Measurements from ENCODE around the gene PLCD1. TPM values are rescaled to one million over a fixed set of nuclear protein-coding genes. Genes with fewer than 3 reads are reported as not detected.

Gene PLCD1
- total RNA-seq, 1 experiment from 2014 or later, result 3.6 TPM

DNA sequence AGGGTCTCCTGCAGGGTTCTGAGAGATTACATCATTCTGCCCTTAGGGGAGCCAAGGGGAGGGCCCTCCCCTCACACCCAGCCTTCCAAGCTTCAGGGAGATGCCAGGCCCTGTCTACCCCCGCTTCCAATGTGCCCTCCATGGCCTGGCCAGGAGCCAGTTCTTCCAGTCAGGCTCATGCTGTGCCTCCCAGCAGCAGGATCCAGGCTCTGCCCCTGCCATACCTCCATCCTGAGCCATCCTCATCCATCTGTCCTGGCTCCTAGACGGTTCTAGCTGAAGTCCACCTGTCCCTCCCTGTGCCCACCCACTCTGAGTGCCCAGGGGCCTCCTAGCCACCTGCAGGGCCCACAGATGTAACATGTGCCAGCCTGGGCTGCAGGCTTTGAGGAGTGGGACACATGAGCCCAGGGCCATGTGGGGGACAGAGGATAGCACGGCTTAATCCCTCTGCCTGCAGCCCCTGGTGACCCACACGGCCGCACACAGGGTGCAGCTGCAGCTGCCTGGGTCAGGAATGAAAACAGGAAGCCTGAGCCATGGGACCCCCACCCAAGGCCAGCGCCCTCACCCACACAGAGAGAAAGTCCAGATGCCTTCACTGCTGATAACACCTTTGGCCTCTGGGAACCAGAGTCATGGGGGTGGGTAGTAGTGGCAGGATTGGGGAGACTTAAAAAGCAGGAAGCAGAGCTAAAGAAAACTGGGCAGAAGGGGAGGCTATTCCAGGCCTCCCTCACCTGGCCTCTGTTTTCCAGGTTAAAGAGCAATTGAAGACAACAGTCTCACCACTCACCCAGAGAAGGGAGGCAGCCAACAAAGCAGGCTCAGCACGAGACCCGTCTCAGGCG, 11.8 kb downstream of the PLCD1 start:
- DNase-seq (ENCODE audit: low read depth), result no peak

DNA sequence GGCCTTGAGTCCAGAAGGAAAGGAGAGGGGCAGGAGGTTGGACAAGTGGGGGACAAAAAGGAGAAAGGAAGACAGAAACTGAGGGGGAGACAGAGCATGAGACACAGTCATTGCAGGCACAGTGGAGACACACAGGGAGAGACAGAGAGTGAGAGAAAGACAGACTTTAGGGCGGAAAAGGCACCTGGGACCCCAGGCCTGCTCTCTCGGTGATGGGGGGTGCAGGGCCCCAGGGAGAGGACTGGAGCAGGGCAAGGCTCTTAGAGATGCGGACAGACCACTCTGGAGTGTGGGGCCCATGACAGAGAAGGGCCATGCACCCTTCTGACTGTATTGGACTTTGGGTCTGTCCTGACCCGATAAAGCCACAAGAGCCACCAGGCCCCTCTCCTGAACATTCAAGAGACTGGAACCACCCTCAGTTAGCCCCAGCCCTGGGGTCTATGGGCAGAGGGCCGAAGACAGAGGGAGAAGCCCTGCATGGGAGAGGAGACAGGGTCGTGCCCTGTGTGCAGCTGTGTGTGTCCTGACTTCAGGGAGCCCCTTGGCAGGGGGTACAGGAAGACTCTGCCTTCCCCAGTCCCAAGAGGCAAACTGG, 12.5 kb downstream of the PLCD1 start:
- DNase-seq (ENCODE audit: low read depth), result no peak

DNA sequence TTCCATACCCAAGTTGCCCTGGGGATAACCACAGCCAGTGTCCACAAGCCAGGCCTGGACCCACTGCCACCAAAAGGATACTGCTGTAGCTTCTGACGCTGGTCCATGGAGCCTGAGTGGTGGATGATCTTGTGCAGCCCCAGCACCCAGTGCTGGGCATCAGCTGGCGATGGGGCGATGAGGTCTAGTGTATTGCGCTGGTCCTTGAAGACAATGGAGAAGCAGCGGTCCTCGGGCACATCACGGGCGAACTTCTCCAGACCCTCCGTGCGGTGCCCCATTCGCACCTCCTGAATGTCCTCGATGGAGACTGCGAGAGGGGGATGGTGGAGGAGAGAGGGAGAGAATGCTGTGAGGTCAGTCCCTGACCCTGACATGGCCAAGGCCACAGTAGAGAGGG, 13.0 kb downstream of the PLCD1 start:
- no peak for DNase-seq (ENCODE audit: low read depth)

DNA sequence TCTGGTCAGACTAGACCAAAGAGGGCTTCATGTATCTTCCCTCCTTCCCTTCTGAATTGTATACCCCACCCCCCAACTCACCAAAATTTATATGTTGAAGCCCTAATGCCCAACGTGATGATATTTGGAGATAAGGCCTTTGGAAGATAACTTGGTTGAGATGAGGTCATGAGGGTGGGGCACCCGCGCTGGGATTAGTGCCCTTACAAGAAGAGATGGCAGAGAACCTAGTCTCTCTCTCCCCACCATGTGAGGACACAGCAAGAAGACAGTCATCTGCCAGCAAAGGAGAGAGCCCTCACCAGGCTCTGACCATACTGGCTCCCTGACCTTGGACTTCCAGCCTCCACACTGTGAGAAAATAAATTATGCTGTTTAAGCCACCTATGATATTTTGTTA, 13.5 kb downstream of the PLCD1 start:
- DNase-seq (ENCODE audit: low read depth), result no peak

DNA sequence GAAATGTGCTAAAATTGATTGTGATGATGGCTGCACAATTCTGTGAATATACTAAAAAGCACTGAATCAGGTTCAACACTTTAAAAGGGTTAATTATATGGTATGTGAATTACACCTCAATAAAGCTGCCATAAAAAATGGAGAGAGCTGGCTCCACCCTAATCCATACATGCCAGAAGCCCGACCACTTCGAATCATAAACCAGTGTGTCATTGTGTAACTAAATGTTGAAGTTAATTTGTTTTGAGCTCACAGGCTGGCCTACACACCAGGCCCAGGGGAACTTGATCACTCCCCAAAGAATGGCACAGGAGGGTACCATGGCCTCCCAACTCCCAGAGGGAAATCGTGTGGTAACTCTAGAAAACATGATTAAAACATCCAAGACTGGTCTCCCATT, 14.0 kb downstream of the PLCD1 start:
- no peak for DNase-seq (ENCODE audit: low read depth)

DNA sequence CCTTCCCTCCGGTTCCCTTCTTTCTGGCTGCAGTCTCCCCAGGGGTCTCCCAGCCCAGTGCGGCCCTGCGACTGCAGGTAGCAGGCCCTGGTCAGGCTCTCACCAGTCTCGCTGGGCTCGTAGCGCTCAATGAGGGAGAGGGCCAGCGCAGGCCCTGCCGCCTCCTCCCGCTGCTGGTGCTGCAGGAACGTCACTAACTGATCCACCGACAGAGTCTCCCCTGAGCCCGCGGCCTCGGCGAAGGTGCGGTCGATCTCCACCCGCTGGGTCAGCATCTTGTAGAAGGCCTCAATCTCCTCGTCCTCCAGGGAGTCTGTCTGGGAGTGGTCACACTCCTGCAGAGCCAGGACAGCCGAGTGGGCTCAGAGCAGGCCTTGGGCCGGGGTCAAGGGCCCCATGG, 18.3 kb downstream of the PLCD1 start:
- DNase-seq (ENCODE audit: low read depth), result no peak

DNA sequence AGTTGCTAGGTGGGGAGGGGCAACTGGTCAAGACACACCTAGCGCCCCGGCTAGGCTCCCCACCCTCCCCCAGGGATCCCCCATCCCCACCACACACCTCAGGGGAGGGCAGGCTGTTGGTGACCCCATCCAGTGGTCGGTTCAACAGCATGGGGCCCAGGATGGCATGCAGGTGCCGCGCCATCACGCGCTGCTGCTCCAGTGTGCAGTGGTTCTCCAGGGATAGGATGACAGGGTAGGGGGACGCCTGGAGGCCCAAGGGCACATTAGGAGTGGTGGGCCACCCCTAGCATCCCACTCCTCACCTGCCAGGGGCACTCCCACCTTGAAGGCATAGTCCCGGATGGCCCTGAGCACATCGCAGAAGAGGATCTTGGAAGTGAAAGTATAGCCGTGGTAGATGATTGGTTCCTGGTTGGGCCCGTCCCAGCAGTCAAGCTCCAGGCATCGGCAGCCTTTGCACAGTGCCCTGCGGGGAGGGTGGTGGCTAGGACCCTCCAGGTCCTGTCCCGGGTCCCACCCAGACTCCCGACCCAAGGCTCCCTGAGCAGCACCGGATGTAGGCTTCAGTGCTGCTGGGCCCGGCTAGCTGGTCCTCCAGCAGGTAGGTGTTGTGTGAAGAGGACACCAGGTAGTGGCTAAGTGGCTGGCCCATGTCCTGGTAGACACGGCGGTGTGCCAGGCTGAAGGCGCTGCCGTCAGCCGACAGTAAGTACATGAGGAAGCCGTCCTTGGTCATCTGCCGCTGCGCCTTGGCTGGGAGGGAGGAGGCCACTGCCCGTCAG, 19.4 kb downstream of the PLCD1 start:
- no peak for DNase-seq (ENCODE audit: low read depth)

DNA sequence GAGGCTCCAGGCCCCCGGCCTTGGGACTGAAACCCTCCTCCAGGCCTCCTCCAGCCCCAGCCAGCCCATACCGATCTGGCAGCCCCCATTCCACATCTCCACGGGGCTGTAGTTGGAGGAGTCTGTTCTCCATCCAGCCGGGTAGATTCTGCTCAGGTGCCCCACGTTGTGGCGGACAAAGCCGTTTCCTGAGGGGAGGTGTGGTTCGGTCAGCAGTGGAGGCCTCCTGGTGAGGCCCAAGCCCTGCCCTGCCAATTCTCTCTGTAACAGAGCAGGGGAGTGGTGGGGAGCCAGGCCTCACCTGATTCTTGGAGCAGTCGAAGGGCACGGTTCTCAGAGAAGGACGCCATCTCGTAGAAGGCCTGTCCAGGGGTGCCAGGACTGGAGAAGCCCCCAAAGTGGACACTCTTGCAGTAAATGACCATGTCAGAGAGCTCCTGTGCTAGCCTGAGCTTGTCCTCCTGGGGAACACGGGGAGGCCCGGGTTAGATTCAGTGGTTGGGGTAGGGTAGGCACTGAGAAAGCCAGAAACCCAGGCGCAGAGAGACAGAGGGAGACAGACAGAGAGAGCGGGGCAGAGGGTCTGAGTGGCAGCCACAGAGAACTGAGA, 20.4 kb downstream of the PLCD1 start:
- DNase-seq (ENCODE audit: low read depth), result no peak

DNA sequence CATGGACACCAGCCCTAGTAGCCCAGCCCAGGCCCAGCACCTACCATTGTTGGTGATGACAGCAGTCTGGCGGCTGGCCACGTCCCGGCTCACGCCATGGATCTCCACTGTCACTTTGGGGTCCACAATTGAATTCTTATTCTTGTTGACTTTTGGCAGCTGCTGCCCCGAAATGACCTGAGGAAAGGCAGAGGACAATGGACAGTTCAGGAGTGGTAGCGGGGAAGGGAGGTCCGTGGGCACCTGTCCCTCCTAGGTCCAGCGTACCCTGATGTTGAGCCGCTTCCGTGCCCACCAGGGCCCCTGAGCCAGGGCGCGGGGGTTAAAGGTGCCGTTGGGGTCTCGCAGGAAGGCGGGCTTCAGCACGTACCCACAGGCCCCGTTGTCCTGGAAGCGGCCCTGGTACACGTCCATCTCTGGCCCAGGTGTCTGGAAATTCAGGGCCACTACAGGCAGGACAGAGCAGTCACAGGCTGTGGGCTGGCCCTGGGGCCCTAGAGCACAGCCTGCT, 21.2 kb downstream of the PLCD1 start:
- DNase-seq (ENCODE audit: low read depth), result no peak

DNA sequence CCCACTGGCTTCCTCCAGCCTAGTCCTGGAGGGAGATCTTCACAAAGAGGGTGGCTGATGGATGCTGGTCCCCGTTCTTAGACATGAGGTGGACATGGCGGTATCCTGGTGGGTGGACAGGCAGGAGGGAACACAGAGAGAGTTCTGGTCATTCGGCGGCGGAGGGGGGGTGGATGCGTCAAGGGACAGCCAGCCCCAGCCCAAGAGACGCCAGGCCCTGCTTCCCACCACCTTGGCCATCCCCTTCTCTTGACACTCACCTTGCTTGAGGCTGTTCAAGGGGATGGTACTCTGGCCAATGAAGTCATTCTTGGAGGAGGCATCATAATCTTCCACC, 21.7 kb downstream of the PLCD1 start:
- no peak for DNase-seq (ENCODE audit: low read depth)

DNA sequence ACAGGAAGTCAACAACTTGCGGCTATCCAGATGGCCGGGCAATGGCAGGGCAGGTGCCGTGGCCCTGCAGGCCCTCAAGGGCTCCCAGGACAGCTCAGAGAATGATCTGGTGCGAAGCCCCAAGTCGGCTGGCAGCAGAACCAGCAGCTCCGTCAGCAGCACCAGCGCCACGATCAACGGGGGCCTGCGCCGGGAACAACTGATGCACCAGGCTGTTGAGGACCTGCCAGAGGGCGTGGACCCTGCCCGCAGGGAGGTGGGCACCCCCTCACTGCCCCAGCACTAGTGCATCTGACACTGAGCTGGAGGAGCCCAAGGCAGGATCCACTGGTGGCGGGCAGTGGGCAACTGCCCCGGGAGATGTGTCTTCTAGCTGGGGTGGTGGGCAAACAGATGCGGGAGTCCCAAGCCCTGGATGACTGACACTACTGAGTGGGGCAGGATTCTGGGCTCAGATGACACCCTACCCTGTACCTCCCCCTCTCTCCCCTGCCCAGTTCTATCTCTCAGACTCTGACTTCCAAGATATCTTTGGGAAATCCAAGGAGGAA, 22.9 kb downstream of the PLCD1 start:
- DNase-seq (ENCODE audit: low read depth), result no peak

DNA sequence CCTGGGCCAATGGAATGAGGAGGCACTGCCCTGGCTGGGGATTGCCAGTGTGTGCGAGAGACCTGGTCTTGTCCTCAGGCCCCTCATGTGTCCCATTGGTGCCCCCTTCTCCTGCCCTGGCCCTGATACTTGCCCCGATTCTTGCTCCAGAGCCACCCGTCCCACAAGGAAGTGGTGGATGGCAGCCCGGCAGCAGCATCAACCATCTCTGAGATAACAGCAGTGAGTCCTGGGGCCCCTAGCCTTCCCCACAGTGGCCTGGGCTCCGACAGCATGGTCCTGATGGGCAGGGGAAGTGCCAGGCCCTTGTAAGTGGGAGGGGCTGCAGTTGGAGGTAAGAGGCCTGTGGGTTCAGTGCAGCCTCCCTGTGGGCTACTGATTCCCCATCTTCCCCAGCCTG, 23.4 kb downstream of the PLCD1 start:
- no peak for DNase-seq (ENCODE audit: low read depth)

DNA sequence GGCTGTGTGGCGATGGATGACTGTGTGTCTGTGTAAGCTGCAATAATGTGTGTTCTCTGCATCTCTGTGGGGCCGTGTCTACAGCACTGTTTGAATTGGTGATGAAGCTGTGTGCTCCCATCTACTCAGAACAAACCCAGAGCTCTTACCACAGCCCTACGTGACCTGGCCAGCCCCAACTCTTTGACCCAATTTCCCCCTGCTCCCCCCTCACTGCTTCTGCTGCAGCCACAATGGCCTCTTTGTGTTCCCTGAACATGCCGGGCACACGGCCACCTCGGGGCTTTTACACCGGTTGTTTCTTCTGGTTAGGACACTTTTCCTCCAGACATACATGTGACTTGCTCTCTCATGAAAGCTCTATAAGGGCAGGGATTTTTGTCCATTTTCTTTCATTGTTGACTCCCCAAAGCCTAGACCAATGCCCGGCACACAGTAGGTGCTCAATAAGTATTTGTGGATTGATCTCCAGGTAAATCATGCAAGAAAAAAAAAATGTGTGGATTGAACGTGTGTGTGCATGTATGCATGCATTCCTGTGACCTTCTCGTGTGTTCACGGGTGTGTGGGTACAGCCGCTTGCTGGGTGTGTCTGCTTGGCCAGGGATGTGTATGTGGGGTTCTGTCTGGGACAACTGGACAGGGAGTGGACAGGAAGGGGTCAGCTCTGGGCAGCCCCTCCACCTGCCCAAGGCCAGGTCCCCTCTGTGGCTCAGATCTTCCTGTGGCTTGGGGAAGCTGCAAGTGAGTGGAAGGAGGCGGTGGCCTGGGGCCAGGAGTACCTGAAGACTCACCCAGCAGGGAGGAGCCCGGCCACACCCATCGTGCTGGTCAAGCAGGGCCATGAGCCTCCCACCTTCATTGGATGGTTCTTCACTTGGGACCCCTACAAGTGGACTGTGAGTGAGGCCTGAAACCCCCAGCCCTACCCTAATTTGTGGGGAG, 24.1 kb downstream of the PLCD1 start:
- DNase-seq (ENCODE audit: low read depth), result peak; percentile 40

DNA sequence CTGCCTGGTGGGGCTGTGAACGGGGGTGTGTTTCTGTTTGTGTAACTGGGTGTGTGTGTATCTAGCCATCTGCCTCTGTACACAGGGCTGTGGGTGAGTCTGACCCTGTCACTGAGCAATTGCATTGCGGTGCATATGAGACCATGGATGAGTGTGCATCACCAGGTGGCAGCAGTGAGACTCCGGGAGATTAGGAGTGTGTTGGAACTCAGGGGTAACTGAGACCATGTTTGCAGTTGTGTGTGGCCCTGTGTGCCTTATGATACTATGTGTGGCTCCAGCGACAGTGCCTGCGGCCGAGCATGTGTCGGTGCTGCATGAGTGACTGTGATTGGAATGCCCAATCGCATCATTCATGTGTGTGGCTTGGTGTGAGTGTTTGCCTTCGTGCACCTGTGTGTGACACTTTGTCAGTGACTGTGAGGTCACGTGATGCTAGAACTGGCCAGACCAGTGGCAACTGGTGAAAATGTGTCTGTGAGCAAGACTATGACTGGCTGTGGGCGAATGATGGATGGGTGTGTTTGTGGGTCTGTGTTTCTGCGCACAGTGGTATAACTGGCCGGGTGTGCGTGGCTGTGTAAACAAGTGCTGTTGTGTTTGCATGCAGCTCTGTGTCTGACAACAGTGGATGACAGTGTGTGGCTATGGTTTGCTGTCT, 24.9 kb downstream of the PLCD1 start:
- peak; percentile 64 for DNase-seq (ENCODE audit: low read depth)

DNA sequence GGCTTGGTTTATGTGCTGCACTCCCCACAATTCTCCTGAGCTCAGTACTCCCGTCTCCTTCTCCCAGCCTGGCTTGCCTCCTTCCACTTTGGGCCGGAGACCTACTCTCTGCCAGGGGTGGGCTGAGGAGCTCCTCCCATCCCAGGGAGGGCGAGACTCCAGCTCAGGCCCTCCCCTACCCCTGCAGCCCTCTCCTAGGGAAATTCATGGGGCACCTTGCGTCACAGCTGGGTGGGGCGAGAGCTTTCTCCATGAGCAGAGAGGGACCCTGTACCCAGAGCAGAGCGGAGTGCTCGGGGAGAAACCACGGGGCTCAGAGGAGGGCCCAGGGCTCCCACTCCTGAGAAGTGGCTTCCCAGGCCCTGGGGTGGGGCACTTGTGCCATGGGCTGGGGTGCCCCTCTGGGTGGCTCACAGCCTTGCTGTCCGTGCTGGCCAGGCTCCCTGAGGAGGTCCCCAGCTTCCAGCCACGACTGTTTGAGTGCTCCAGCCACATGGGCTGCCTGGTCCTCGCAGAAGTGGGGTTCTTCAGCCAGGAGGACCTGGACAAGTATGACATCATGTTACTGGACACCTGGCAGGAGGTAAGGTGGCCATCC, 25.5 kb downstream of the PLCD1 start:
- no peak for DNase-seq (ENCODE audit: low read depth)

DNA sequence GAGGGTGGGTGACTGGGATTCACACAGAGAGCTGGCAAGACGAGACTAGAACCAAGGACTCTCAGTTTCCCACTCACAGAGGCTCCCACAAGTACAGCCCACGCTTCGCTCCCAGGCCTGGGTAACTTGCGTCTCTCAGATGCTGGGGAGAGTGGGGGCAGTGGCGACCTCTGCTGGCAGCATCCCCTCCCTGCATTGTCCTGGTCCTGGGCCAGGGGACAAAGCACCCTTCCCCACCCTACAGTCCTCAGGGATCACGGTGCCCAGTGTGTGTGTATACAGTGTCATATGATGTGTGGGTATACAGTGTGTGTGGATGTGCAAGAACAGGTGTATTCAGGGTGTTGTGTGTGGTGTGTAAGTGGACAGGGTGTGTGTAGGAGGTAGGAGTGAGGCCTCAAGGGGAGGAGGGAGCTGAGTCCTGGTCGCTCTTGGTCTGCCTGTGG, 26.0 kb downstream of the PLCD1 start:
- peak; percentile 38 for DNase-seq (ENCODE audit: low read depth)

DNA sequence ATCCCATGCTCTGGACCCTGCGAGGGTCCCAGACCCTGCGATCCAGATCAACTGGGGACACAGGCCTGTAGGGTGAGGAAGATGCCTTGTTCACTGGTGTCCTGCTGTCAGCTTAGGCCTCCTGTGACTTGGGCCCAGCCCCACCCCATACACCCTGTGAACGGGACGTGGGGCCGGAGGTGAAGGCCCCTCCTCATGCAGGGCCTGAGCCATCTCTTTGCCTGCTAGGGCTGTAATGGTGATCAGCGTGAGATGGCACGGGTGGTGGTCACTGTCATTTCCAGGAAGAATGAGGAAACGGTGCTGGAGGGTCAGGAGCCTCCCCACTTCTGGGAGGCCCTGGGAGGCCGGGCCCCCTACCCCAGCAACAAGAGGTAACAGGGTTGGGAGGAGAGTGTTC, 26.5 kb downstream of the PLCD1 start:
- no peak for DNase-seq (ENCODE audit: low read depth)

DNA sequence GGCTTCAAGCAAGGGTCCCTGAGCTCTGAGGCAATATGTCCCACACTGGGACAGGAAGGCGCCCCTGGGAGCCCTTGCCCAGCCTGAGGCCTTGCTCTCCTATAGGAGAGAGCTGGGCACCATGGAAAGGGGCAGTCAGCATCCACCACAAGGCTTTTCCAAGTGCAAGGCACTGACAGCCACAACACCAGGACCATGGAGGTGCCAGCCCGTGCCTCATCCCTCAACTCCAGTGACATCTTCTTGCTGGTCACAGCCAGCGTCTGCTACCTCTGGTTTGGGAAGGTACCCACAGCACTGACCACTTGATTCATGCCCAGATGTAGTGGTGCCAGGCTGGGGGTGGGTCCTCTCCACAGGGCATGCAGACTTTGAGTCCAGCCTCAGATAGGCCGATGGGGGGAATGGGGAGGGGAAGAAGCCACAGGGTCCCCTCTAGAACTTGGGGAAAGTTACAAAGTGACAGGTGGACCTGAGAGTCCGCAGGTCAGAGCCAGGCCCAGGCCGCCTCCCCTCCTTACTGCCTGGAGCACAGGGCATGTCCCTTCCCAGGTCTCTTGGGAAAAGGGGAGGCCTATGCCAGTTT, 27.1 kb downstream of the PLCD1 start:
- DNase-seq (ENCODE audit: low read depth), result no peak

Data from HT1080 (cell line).